ENCODE results near the gene NR2C2AP. TPM values are rescaled to one million over a fixed set of nuclear protein-coding genes. Genes with fewer than 3 reads are reported as not detected.

The NR2C2AP gene
- total and polyA plus RNA-seq, 2 donors (not counting 3 experiments of a cell fraction or from before 2014, with no cell fraction given), result 11.9 to 17.5 TPM

- Histone ChIP-seq H3K4me1 (ENCODE audit: control insufficient read depth, extremely low read depth, insufficient read depth, low read length) (peaks cover 6% of the 10 kb centered on the region), H3K27me3 (ENCODE audit: control insufficient read depth in 2 of 2, insufficient read depth in 2 of 2, low read length in 2 of 2) (peaks cover 2 to 7% of the 10 kb centered on the region in 2 experiments), H2AFZ (ENCODE audit: low read depth, low read length) (no peak overlapping the region), H3K27ac (ENCODE audit: insufficient read depth, low read depth, low read length) (no peak overlapping the region), H4K20me1 (replicated peaks; ENCODE audit: control insufficient read depth, extremely low read depth, insufficient read depth, low read length) (no peaks in the 10 kb centered on the region), H3K4me2 (ENCODE audit: insufficient read depth, low read length) (no peak overlapping the region), H3K36me3 (ENCODE audit: control insufficient read depth in 2 of 2, extremely low read depth in 1 of 2, insufficient read depth in 2 of 2, low read length in 2 of 2) (no peaks in the 10 kb centered on the region), H3K9me1 (replicated peaks; ENCODE audit: control insufficient read depth, extremely low read depth, insufficient read depth, low read length) (no peaks in the 10 kb centered on the region), H3K79me2 (ENCODE audit: control insufficient read depth, insufficient read depth, low read length) (peaks cover 10% of the 10 kb centered on the region), H3K9ac (replicated peaks; ENCODE audit: extremely low read depth, insufficient read depth, low read length) (no peak overlapping the region), H3K4me3 (replicated peaks in 1 of 3; ENCODE audit: insufficient read depth in 1 of 3, low read depth in 1 of 3, low read length in 3 of 3) (no peak overlapping the region), H3K9me3 (replicated peaks; ENCODE audit: control insufficient read depth, insufficient read depth, low read length) (no peaks in the 10 kb centered on the region)
- BruUV-seq (replicated peaks), result no TSS peak
- TF ChIP-seq FOS (IDR thresholded peaks at IDR 0.05; ENCODE audit: borderline replicate concordance, insufficient read depth, low read length), result no peak
- TF ChIP-seq JUN (IDR thresholded peaks at IDR 0.05; ENCODE audit: borderline replicate concordance, insufficient read depth, insufficient read length, low read depth), result no peak
- no peak for TF ChIP-seq MAX (IDR thresholded peaks at IDR 0.05; ENCODE audit: insufficient read depth, insufficient read length)
- no peak for TF ChIP-seq EZH2 (IDR thresholded peaks at IDR 0.05; ENCODE audit: borderline replicate concordance, low read depth, low read length, severe bottlenecking)
- TF ChIP-seq MYC (IDR thresholded peaks at IDR 0.05; ENCODE audit: low read depth, low read length), result no peak
- TF ChIP-seq GATA2 (IDR thresholded peaks at IDR 0.05; ENCODE audit: insufficient read depth, insufficient read length, low read depth, low read length), result no peak
- no peak for TF ChIP-seq CTCF (IDR thresholded peaks at IDR 0.05; ENCODE audit: extremely low read depth in 1 of 2, insufficient read depth in 1 of 2, low read depth in 1 of 2, low read length in 2 of 2)
- TF ChIP-seq POLR2AphosphoS5 (IDR thresholded peaks at IDR 0.05; ENCODE audit: insufficient read depth, low read depth, low read length), result no peak
- TF ChIP-seq POLR2A (IDR thresholded peaks at IDR 0.05; ENCODE audit: low read depth, low read length), result no peak
- ChIA-PET POLR2A (no interaction called here), CTCF (no interaction called here)
- dilution Hi-C loops (cut with MboI; ENCODE audit: extremely low pct_ligation_motif_present, low sequenced_read_pairs) (no loop called here), intact Hi-C loops (cut with micrococcal nuclease) (no loop called here)
- no peak for FAIRE-seq
- DNase-seq (ENCODE audit: low read depth, low spot score), result no peak
Observed at GRCh38 chr19:19206938-19207337, 3.7 kb upstream of the NR2C2AP start.
